CD4-positive, alpha-beta memory T cell (primary cell): ENCODE measurements around the gene TMEM35B. TPM values are rescaled to one million over a fixed set of nuclear protein-coding genes. Genes with fewer than 3 reads are reported as not detected.

Source experiments
- CTCF ChIA-PET: fragments of 350-600 bp; sonication (Branson Sonifier 250); formaldehyde crosslinking; loops from one replicate; lab custom pipeline; 2021; ENCODE audit warnings: inconsistent platforms; ENCODE audit not compliant: partially characterized antibody; lab: Charles Lee
- POLR2A ChIA-PET: fragments of 350-600 bp; sonication (Branson Sonifier 250); formaldehyde crosslinking; loops from one replicate; lab custom pipeline; 2021; ENCODE audit not compliant: partially characterized antibody; lab: Charles Lee
- DNase-seq, 5 donors: peaks; one replicate each; pipeline versions ENCODE4 v3.0.0 to v3.0.0-alpha.2; 2020 to 2022; ENCODE audit warnings: mixed read lengths in 1 of 5
- H3K27ac ChIP-seq: one replicate; pipeline ENCODE4 v1.7.0; 2013; ENCODE audit warnings: low read depth, low read length
- H3K27me3 ChIP-seq: 2 replicates; pipeline ENCODE4 v1.7.0; 2013; ENCODE audit warnings: mild to moderate bottlenecking, low read length, moderate library complexity; ENCODE audit not compliant: insufficient read depth
- H3K36me3 ChIP-seq: 2 replicates; pipeline ENCODE4 v1.7.0; 2013; ENCODE audit warnings: mild to moderate bottlenecking, low read length, moderate library complexity; ENCODE audit not compliant: insufficient read depth
- H3K4me1 ChIP-seq: 2 replicates; pipeline ENCODE4 v1.7.0; 2013; ENCODE audit warnings: mild to moderate bottlenecking, low read length, moderate library complexity; ENCODE audit not compliant: insufficient read depth
- H3K4me3 ChIP-seq, 2 donors: one replicate each; pipeline ENCODE4 v1.7.0; 2013; ENCODE audit warnings: low read length in 2 of 2, mild to moderate bottlenecking in 1 of 2
- H3K9me3 ChIP-seq, 2 donors: one replicate each; pipeline ENCODE4 v1.7.0; 2013; ENCODE audit warnings: low read length in 2 of 2, control low read depth in 1 of 2; ENCODE audit not compliant: control insufficient read depth in 1 of 2
- H3K27ac Mint-ChIP-seq, 7 donors: one replicate each; pipeline ENCODE4 v1.8.0; 2020 to 2021; ENCODE audit warnings: mixed read lengths in 7 of 7, mild to moderate bottlenecking in 6 of 7, inconsistent platforms in 3 of 7, moderate library complexity in 3 of 7
- H3K27me3 Mint-ChIP-seq, 2 donors: one replicate each; pipeline ENCODE4 v1.8.0; 2020 to 2021; ENCODE audit warnings: mixed read lengths in 2 of 2
- H3K36me3 Mint-ChIP-seq, 2 donors: one replicate each; pipeline ENCODE4 v1.8.0; 2020 to 2021; ENCODE audit warnings: mixed read lengths in 2 of 2, inconsistent platforms in 1 of 2, mild to moderate bottlenecking in 1 of 2
- H3K4me1 Mint-ChIP-seq, 4 donors: one replicate each; pipeline ENCODE4 v1.8.0; 2020 to 2021; ENCODE audit warnings: mixed read lengths in 4 of 4, mild to moderate bottlenecking in 1 of 4
- H3K4me3 Mint-ChIP-seq, 8 donors: one replicate each; pipeline ENCODE4 v1.8.0; 2020 to 2021; ENCODE audit warnings: mixed read lengths in 8 of 8, mild to moderate bottlenecking in 7 of 8, moderate library complexity in 6 of 8, inconsistent platforms in 3 of 8
- H3K9me3 Mint-ChIP-seq, 8 donors: one replicate each; pipeline ENCODE4 v1.8.0; 2020 to 2021; ENCODE audit warnings: mixed read lengths in 8 of 8, mild to moderate bottlenecking in 5 of 8, inconsistent platforms in 3 of 8, moderate library complexity in 1 of 8
- intact Hi-C: fragments of 100-400 bp; cut with micrococcal nuclease; formaldehyde crosslinking; loops from one replicate; pipeline ENCODE4 v1.15.1; 2023
- polyA plus RNA-seq, 2 donors: library from polyadenylated mRNA; unstranded; fragments of 300-500 nt; fragmentation: Illumina TruSeq; gene quantifications; one replicate each; pipeline ENCODE4 v1.2.3, GENCODE V29; 2021
- total RNA-seq, 2 experiments: library from RNA; stranded (reverse); gene quantifications; one replicate each; pipeline ENCODE4 v1.2.3, GENCODE V29; 2021

Gene TMEM35B
- total RNA-seq = 10 to 100 TPM; 51.7 to 54.2 TPM
- polyA plus RNA-seq = 100 to 1,000 TPM; 225 to 291 TPM

DNA sequence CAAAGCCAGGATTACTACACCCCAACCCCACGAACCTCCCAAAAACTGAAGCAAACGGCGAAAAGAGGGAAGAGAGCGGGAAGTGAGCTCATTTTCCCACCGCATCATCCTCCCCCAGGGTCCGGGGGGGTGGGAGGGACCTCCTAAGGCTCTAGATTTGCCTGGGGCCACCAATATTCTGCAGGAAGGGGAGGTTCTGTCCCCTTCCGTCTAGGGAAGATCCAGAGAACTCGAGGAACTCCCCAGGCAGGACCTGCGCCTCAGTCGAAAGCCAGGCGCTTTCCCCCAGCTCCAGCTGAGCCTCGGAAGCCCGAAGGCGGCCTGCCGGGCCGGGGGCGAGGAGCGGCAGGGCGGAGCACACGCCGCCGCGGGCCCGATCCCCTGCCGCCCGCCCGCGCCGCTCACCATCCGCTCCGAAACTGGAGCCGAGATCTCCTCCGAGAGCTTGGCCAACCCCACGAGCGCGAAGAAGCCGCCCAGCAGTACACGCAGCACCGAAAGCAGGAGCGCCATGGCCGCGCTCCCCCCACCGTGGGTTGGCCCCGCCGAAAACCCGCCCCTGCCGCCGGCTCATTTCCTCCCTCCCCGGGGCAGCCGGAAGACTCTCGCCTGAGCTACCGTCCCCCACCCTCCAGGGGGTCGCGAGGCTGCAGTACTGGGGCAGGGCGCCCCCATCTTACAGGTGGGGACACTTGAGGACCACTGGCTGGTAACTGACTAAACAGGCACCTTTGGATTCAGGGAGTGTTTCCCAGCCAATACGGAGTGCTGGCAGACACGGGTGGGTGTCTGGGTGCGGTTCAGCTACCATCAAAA lies at the start of gene TMEM35B:
TSS of gene TMEM35B (minus strand) at position 555 of the 816 bp plus-strand sequence. CDS start at position 513, 42 bp downstream.
- ChIA-PET POLR2A (interaction anchor here (0.6 to 3.2 kb wide), 16 partner anchors 8 to 208 kb away, joined by 3 to 33 read pairs (median 4); partner anchors contain the start of genes SFPQ, SMIM12, ZMYM1 and ZMYM6), CTCF (interaction anchor here (1.1 to 2.5 kb wide), 5 partner anchors 15 to 132 kb away, joined by 3 to 7 read pairs (median 4); partner anchors contain the start of gene SMIM12)
- Histone ChIP-seq H3K4me3 (peak within 1 kb of the TSS; percentile 48 to 88), H3K27me3 (no peaks in the 10 kb centered on the region), H3K27ac (peak within 1 kb of the TSS; percentile 81), H3K36me3 (no peaks in the 10 kb centered on the region), H3K4me1 (peaks cover 27% of the 10 kb centered on the region), H3K9me3 (no peaks in the 10 kb centered on the region)
- Mint-ChIP-seq H3K4me1 (peaks cover 20 to 59% (median 39%) of the 10 kb centered on the region in 4 donors), H3K4me3 (peak within 1 kb of the TSS; percentile 95 to 100 (median 99)), H3K36me3 (peaks cover 22 to 45% of the 10 kb centered on the region in 2 donors), H3K27ac (peak within 1 kb of the TSS; percentile 95 to 99 (median 98)), H3K9me3 (no peaks in the 10 kb centered on the region), H3K27me3 (no peaks in the 10 kb centered on the region)
- DNase-seq = peak; percentile 77 to 80 (median 80)
- intact Hi-C loops = loop anchor here (2.0 to 10.0 kb wide), 4 partner anchors 46 to 820 kb away; partner anchors contain the start of genes AGO4, SFPQ and ZMYM6

GRCh38 chr1:35033346-35033745 lies 48.2 kb upstream of the TMEM35B start:
- H3K27ac ChIP-seq = no peak overlapping the region
- Mint-ChIP-seq H3K27ac (no peak overlapping the region), H3K4me3 (no peak overlapping the region), H3K4me1 (peaks cover 14 to 35% (median 28%) of the 10 kb centered on the region in 4 donors), H3K36me3 (peaks cover 4 to 12% of the 10 kb centered on the region in 2 donors), H3K27me3 (peaks cover 0 to 5% of the 10 kb centered on the region in 2 donors), H3K9me3 (peaks cover 0 to 9% (median 3%) of the 10 kb centered on the region in 8 donors)
- DNase-seq = no peak
- peaks cover 22% of the 10 kb centered on the region for H3K4me1 ChIP-seq
- intact Hi-C loops = loop anchor here (5.0 kb wide), 4 partner anchors 44 to 181 kb away; partner anchors contain the start of genes SFPQ and ZMYM1
- ChIA-PET CTCF (no interaction called here), POLR2A (interaction anchor here (0.6 kb wide), 1 partner anchor 21 kb away, joined by 3 read pairs; no protein-coding TSS in a partner anchor)
- H3K27me3 ChIP-seq = no peaks in the 10 kb centered on the region
- H3K36me3 ChIP-seq = no peaks in the 10 kb centered on the region
- H3K4me3 ChIP-seq = no peak overlapping the region
- H3K9me3 ChIP-seq = no peaks in the 10 kb centered on the region

GRCh38 chr1:35032384-35032739 lies 47.2 kb upstream of the TMEM35B start:
- POLR2A ChIA-PET = interaction anchor here (1.0 to 3.4 kb wide), 7 partner anchors 13 to 173 kb away, joined by 3 to 33 read pairs (median 7); partner anchors contain the start of genes SFPQ, SMIM12, TMEM35B and ZMYM1
- Mint-ChIP-seq H3K4me3 (peak overlapping the region in 5 of 8 donors; percentile 17 to 100 (median 54)), H3K9me3 (peaks cover 0 to 9% (median 3%) of the 10 kb centered on the region in 8 donors), H3K27me3 (peaks cover 0 to 1% of the 10 kb centered on the region in 2 donors), H3K36me3 (peaks cover 8 to 16% of the 10 kb centered on the region in 2 donors), H3K27ac (no peak overlapping the region), H3K4me1 (peaks cover 17 to 40% (median 33%) of the 10 kb centered on the region in 4 donors)
- DNase-seq = no peak
- intact Hi-C loops = loop anchor here (5.0 kb wide), 4 partner anchors 45 to 180 kb away; partner anchors contain the start of genes SFPQ and ZMYM1
- peaks cover 23% of the 10 kb centered on the region for H3K4me1 ChIP-seq
- H3K27me3 ChIP-seq = no peaks in the 10 kb centered on the region
- no peak overlapping the region for H3K27ac ChIP-seq
- H3K36me3 ChIP-seq = no peaks in the 10 kb centered on the region
- no peaks in the 10 kb centered on the region for H3K9me3 ChIP-seq
- peak overlapping the region in 1 of 2 donors; percentile 77 for H3K4me3 ChIP-seq
- CTCF ChIA-PET = interaction anchor here (1.0 kb wide), 1 partner anchor 47 kb away, joined by 3 read pairs; the partner anchor contains the start of gene TMEM35B

DNA sequence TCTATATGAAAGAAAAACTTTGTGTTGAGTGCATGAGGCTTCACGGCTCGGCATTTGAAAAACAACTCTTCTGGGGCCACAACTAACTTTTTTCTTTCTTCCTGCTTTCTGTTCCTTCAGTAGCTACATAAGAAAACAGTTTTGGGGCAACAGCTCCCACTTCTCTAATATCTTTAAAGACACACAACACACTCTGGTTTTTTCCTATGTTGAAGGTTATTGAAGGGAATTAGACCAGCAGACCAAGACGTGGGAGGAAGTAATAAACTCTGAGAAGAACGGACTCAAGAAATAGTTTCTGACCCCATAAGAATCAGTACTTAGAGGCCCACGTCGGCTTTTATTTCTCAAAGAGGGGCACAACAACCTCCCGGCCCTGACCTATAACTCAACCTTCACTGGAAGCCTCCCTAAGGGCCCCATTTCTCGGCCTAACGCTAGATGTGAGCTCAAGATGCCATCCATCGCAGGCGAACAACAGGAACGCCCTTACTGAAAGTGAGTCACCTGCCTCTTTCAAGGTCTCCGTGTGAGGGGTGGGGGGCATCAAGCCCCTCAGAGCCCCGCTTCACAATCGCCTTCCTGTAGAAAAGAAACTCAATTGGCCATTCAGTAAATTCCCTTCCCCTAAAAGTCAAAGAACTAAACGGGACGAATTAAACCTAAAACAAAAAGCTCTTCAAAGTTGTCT lies 45.8 kb upstream of the TMEM35B start:
- H3K9me3 Mint-ChIP-seq = peaks cover 0 to 9% (median 3%) of the 10 kb centered on the region in 8 donors
- Histone ChIP-seq H3K9me3 (no peaks in the 10 kb centered on the region), H3K27ac (peak overlapping the region; percentile 82), H3K36me3 (no peaks in the 10 kb centered on the region), H3K4me1 (peaks cover 31% of the 10 kb centered on the region), H3K4me3 (peak overlapping the region; percentile 77 to 84), H3K27me3 (no peaks in the 10 kb centered on the region)
- peaks cover 28 to 50% (median 41%) of the 10 kb centered on the region in 4 donors for H3K4me1 Mint-ChIP-seq
- H3K36me3 Mint-ChIP-seq = peaks cover 17 to 26% of the 10 kb centered on the region in 2 donors
- intact Hi-C loops = loop anchor here (2.0 to 5.0 kb wide), 6 partner anchors 46 to 238 kb away; partner anchors contain the start of genes SFPQ, TMEM35B, ZMYM1 and ZMYM4
- peak overlapping the region; percentile 93 to 100 (median 99) for H3K27ac Mint-ChIP-seq
- ChIA-PET CTCF (interaction anchor here (1.1 to 1.3 kb wide), 2 partner anchors 48 to 164 kb away, joined by 3 read pairs; no protein-coding TSS in a partner anchor), POLR2A (interaction anchor here (1.0 to 3.4 kb wide), 8 partner anchors 11 to 171 kb away, joined by 3 to 33 read pairs (median 6); partner anchors contain the start of genes SFPQ, SMIM12, TMEM35B and ZMYM1)
- peak in 2 of 5 donors; percentile 3 to 59 for DNase-seq
- H3K4me3 Mint-ChIP-seq = peak overlapping the region; percentile 97 to 100 (median 99)
- no peaks in the 10 kb centered on the region for H3K27me3 Mint-ChIP-seq

GRCh38 chr1:35030338-35030737 lies 45.2 kb upstream of the TMEM35B start:
- DNase-seq = no peak
- H3K4me3 Mint-ChIP-seq = peak overlapping the region; percentile 97 to 100 (median 99)

DNA sequence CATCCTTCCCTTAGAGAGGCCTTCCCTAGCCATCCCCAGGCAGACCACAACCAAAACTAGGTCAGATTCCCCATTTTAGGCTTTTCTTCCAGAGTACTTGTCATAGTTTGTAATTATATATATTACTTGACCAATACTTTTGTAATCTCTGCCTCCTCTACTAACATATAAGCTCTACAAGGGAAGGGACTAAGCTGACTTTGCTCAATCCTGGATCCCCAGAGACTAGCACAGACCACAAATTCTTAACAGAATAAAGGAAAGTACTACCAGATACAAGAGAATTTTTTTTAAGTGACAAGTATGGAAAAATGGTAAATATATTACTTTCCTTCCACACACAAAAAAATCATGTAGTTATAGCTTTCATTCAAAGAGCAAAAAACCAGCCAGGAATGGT lies 44.6 kb upstream of the TMEM35B start:
- Mint-ChIP-seq H3K9me3 (peaks cover 0 to 9% (median 3%) of the 10 kb centered on the region in 8 donors), H3K27ac (peak overlapping the region in 4 of 7 donors; percentile 58 to 93 (median 72)), H3K27me3 (no peaks in the 10 kb centered on the region), H3K36me3 (peaks cover 21 to 31% of the 10 kb centered on the region in 2 donors), H3K4me3 (peak overlapping the region; percentile 72 to 100 (median 98)), H3K4me1 (peaks cover 32 to 56% (median 46%) of the 10 kb centered on the region in 4 donors)
- Histone ChIP-seq H3K4me3 (no peak overlapping the region), H3K36me3 (peaks cover 3% of the 10 kb centered on the region), H3K4me1 (peaks cover 37% of the 10 kb centered on the region), H3K27ac (no peak overlapping the region), H3K9me3 (no peaks in the 10 kb centered on the region), H3K27me3 (no peaks in the 10 kb centered on the region)
- intact Hi-C loops = loop anchor here (2.0 to 5.0 kb wide), 6 partner anchors 45 to 239 kb away; partner anchors contain the start of genes SFPQ, TMEM35B, ZMYM1 and ZMYM4
- no peak for DNase-seq
- CTCF ChIA-PET = interaction anchor here (1.0 to 1.5 kb wide), 4 partner anchors 49 to 535 kb away, joined by 3 read pairs; partner anchors contain the start of gene SMIM12
- POLR2A ChIA-PET = interaction anchor here (0.7 to 3.4 kb wide), 4 partner anchors 10 to 50 kb away, joined by 4 to 33 read pairs (median 10); partner anchors contain the start of genes TMEM35B and ZMYM1

More at GRCh38 chr1:35030338-35030737, 45.2 kb upstream of the TMEM35B start:
- ChIA-PET CTCF (interaction anchor here (1.1 to 1.5 kb wide), 3 partner anchors 48 to 535 kb away, joined by 3 read pairs; no protein-coding TSS in a partner anchor), POLR2A (interaction anchor here (0.7 to 3.4 kb wide), 5 partner anchors 11 to 171 kb away, joined by 4 to 33 read pairs (median 9); partner anchors contain the start of genes SMIM12, TMEM35B and ZMYM1)
- H3K9me3 Mint-ChIP-seq = peaks cover 0 to 9% (median 3%) of the 10 kb centered on the region in 8 donors
- H3K4me3 ChIP-seq = peak overlapping the region; percentile 77 to 84
- H3K36me3 Mint-ChIP-seq = peaks cover 21 to 31% of the 10 kb centered on the region in 2 donors
- peaks cover 3% of the 10 kb centered on the region for H3K36me3 ChIP-seq
- no peak overlapping the region for H3K27ac ChIP-seq
- peak overlapping the region in 6 of 7 donors; percentile 93 to 100 (median 99) for H3K27ac Mint-ChIP-seq
- peaks cover 36% of the 10 kb centered on the region for H3K4me1 ChIP-seq
- H3K9me3 ChIP-seq = no peaks in the 10 kb centered on the region
- intact Hi-C loops = loop anchor here (2.0 to 5.0 kb wide), 6 partner anchors 46 to 238 kb away; partner anchors contain the start of genes SFPQ, TMEM35B, ZMYM1 and ZMYM4
- no peaks in the 10 kb centered on the region for H3K27me3 ChIP-seq
- H3K4me1 Mint-ChIP-seq = peaks cover 32 to 56% (median 46%) of the 10 kb centered on the region in 4 donors
- no peaks in the 10 kb centered on the region for H3K27me3 Mint-ChIP-seq
